ENCODE results near the gene RAI1. TPM values are rescaled to one million over a fixed set of nuclear protein-coding genes. Genes with fewer than 3 reads are reported as not detected.

RAI1 gene
- total and polyA plus RNA-seq, 10 of the 15 experiments (the other 5 are each of a cell fraction or from before 2014, with no cell fraction given) = 0.66 to 37.7 (median 6.0) TPM

DNA sequence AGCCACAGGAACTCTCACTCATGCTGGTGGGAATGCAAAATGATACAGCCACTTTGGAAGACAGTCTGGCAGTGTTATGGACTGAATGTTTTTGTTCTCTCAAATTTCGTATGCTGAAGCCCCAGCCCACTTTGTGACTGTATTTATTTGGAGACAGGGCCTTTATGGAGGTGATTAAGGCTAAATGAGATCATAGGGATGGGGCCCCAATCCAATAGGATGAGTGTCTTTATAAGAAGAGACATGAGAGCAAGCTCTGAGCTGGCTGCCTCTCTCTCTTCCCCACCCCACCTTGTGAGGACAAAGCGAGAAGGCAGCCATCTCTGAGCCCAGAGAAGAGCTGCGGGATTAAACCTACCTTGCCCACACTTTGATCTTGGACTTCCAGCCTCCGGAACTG, 21.9 kb upstream of the RAI1 start (continued):
- TF ChIP-seq CBFB (IDR thresholded peaks at IDR 0.05; ENCODE audit: low read depth) (no peak), ZBED1 (IDR thresholded peaks at IDR 0.05; ENCODE audit: borderline replicate concordance) (no peak)
- TF ChIP-seq, protein P1, sequence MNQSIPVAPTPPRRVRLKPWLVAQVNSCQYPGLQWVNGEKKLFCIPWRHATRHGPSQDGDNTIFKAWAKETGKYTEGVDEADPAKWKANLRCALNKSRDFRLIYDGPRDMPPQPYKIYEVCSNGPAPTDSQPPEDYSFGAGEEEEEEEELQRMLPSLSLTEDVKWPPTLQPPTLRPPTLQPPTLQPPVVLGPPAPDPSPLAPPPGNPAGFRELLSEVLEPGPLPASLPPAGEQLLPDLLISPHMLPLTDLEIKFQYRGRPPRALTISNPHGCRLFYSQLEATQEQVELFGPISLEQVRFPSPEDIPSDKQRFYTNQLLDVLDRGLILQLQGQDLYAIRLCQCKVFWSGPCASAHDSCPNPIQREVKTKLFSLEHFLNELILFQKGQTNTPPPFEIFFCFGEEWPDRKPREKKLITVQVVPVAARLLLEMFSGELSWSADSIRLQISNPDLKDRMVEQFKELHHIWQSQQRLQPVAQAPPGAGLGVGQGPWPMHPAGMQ (IDR thresholded peaks at IDR 0.05; ENCODE audit: borderline replicate concordance) = no peak
- TF ChIP-seq, protein P2, sequence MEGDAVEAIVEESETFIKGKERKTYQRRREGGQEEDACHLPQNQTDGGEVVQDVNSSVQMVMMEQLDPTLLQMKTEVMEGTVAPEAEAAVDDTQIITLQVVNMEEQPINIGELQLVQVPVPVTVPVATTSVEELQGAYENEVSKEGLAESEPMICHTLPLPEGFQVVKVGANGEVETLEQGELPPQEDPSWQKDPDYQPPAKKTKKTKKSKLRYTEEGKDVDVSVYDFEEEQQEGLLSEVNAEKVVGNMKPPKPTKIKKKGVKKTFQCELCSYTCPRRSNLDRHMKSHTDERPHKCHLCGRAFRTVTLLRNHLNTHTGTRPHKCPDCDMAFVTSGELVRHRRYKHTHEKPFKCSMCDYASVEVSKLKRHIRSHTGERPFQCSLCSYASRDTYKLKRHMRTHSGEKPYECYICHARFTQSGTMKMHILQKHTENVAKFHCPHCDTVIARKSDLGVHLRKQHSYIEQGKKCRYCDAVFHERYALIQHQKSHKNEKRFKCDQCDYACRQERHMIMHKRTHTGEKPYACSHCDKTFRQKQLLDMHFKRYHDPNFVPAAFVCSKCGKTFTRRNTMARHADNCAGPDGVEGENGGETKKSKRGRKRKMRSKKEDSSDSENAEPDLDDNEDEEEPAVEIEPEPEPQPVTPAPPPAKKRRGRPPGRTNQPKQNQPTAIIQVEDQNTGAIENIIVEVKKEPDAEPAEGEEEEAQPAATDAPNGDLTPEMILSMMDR (IDR thresholded peaks at IDR 0.05 in 2 of 3, conservative IDR thresholded peaks at IDR 0.05 in 1 of 3; ENCODE audit: control insufficient read depth in 2 of 3, extremely low read depth in 1 of 3, insufficient read depth in 1 of 3, low read depth in 3 of 3, low read length in 3 of 3) = no peak

DNA sequence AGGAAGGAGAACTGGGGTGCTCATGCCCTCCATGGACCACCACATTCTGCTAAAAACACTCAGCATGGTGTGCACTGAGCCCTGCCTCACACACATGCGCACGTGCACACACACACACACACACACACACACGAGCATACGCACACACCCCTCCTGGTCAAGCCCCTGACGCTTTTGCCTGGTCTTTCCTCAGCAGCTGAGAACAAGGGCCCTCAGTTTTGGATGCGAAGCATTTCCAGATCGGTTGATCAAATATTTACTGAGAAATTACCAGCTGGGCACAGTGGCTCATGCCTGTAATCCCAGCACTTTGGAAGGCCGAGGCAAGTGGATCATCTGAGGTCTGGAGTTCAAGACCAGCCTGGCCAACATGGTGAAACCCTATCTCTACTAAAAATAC, 20.1 kb upstream of the RAI1 start:
- H3K36me3 ChIP-seq (ENCODE audit: control insufficient read depth in 2 of 2, insufficient read depth in 2 of 2, low read length in 1 of 2) = no peaks in the 10 kb centered on the region
- no peak overlapping the region for H3K4me2 ChIP-seq (ENCODE audit: control insufficient read depth, insufficient read depth)
- H4K20me1 ChIP-seq (ENCODE audit: control insufficient read depth, insufficient read depth) = no peaks in the 10 kb centered on the region
- ChIA-PET SMC1A (ENCODE audit: uncharacterized antibody, unreplicated experiment) (no interaction called here), RAD21 (ENCODE audit: unreplicated experiment) (no interaction called here), POLR2A (no interaction called here), CTCF (interaction anchor here (0.9 kb wide), 2 partner anchors 8 to 12 kb away, joined by 3 to 5 read pairs; no protein-coding TSS in a partner anchor)
- in situ Hi-C loops (cut with MboI) = no loop called here
- no peak overlapping the region for H3K27ac ChIP-seq (ENCODE audit: control insufficient read depth, insufficient read depth)
- H3K4me1 ChIP-seq (ENCODE audit: control insufficient read depth, insufficient read depth, low read length) = peaks cover 28% of the 10 kb centered on the region
- no peaks in the 10 kb centered on the region for H3K79me2 ChIP-seq (ENCODE audit: control insufficient read depth, insufficient read depth, low read length)
- no peak overlapping the region for H3K9ac ChIP-seq (ENCODE audit: control insufficient read depth, insufficient read depth, low read length)
- no peak for DNase-seq (ENCODE audit: low read depth, low spot score)
- H2AFZ ChIP-seq (ENCODE audit: control insufficient read depth, low read depth, low read length) = no peak overlapping the region
- no peak overlapping the region for H3K4me3 ChIP-seq
- no peak for ATAC-seq
- no peak for FAIRE-seq
- 73% methylated on average over 8 of the region's 8 CpGs for WGBS (ENCODE audit: insufficient coverage, insufficient replicate concordance, low lambda C conversion rate, missing lambda C conversion rate)
- no TSS peak for BruUV-seq (replicated peaks)
- H3K9me3 ChIP-seq (replicated peaks; ENCODE audit: control insufficient read depth, insufficient read depth, low read length) = peaks cover 6% of the 10 kb centered on the region; the same call in 1 of the 3 replicates
- no peaks in the 10 kb centered on the region; a peak in 1 of 4 replicates for H3K27me3 ChIP-seq (replicated peaks in 1 of 2; ENCODE audit: control insufficient read depth in 2 of 2, insufficient read depth in 2 of 2, low read length in 1 of 2)
- intact Hi-C loops (cut with micrococcal nuclease; ENCODE audit: unreplicated experiment) = no loop called here
- TF ChIP-seq CHD4 (IDR thresholded peaks at IDR 0.05) (no peak), NR2C2 (IDR thresholded peaks at IDR 0.05; ENCODE audit: borderline replicate concordance, control insufficient read depth, insufficient read length, low read depth) (no peak), YBX1 (IDR thresholded peaks at IDR 0.05) (no peak), RUNX3 (IDR thresholded peaks at IDR 0.05; ENCODE audit: low read length) (no peak), KAT2A (conservative IDR thresholded peaks at IDR 0.05; ENCODE audit: control insufficient read depth, low read depth, low read length) (no peak), TBL1XR1 (IDR thresholded peaks at IDR 0.05; ENCODE audit: low read depth, low read length) (no peak), JUND (IDR thresholded peaks at IDR 0.05; ENCODE audit: low read depth, low read length) (no peak), POLR2AphosphoS2 (IDR thresholded peaks at IDR 0.05; ENCODE audit: low read depth, low read length) (no peak), TARDBP (IDR thresholded peaks at IDR 0.05; ENCODE audit: borderline replicate concordance) (no peak), ASH2L (IDR thresholded peaks at IDR 0.05; ENCODE audit: borderline replicate concordance, low read depth) (no peak)
- TF ChIP-seq, protein P3, sequence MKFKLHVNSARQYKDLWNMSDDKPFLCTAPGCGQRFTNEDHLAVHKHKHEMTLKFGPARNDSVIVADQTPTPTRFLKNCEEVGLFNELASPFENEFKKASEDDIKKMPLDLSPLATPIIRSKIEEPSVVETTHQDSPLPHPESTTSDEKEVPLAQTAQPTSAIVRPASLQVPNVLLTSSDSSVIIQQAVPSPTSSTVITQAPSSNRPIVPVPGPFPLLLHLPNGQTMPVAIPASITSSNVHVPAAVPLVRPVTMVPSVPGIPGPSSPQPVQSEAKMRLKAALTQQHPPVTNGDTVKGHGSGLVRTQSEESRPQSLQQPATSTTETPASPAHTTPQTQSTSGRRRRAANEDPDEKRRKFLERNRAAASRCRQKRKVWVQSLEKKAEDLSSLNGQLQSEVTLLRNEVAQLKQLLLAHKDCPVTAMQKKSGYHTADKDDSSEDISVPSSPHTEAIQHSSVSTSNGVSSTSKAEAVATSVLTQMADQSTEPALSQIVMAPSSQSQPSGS (IDR thresholded peaks at IDR 0.05; ENCODE audit: low read length) = no peak
- TF ChIP-seq, protein P4, sequence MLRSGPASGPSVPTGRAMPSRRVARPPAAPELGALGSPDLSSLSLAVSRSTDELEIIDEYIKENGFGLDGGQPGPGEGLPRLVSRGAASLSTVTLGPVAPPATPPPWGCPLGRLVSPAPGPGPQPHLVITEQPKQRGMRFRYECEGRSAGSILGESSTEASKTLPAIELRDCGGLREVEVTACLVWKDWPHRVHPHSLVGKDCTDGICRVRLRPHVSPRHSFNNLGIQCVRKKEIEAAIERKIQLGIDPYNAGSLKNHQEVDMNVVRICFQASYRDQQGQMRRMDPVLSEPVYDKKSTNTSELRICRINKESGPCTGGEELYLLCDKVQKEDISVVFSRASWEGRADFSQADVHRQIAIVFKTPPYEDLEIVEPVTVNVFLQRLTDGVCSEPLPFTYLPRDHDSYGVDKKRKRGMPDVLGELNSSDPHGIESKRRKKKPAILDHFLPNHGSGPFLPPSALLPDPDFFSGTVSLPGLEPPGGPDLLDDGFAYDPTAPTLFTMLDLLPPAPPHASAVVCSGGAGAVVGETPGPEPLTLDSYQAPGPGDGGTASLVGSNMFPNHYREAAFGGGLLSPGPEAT (IDR thresholded peaks at IDR 0.05; ENCODE audit: low read depth) = no peak
- TF ChIP-seq, protein P5, sequence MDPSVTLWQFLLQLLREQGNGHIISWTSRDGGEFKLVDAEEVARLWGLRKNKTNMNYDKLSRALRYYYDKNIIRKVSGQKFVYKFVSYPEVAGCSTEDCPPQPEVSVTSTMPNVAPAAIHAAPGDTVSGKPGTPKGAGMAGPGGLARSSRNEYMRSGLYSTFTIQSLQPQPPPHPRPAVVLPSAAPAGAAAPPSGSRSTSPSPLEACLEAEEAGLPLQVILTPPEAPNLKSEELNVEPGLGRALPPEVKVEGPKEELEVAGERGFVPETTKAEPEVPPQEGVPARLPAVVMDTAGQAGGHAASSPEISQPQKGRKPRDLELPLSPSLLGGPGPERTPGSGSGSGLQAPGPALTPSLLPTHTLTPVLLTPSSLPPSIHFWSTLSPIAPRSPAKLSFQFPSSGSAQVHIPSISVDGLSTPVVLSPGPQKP (IDR thresholded peaks at IDR 0.05; ENCODE audit: low read depth, low read length) = no peak
